ENCODE results near the gene WDR18.

Gene WDR18

DNA sequence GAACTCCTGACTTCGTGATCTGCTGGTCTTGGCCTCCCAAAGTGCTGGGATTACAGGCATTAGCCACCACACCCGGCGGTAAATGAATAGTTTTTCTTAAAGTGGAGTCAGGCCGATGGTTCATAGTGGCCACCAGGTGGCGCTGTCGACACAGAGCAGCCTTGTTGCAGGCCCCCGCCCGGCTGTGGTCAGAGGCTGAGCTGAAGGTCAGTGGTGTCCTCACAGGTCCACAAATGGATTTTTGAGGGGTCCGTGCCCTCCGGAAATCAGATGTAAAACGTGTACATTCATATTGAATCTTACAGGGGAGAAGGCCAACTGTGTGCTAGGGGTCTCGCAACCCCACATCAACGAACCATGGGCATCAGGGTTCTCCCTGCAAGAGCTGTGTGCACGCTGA is 13.4 kb upstream of the WDR18 start:
- DNase-seq: no peak

DNA sequence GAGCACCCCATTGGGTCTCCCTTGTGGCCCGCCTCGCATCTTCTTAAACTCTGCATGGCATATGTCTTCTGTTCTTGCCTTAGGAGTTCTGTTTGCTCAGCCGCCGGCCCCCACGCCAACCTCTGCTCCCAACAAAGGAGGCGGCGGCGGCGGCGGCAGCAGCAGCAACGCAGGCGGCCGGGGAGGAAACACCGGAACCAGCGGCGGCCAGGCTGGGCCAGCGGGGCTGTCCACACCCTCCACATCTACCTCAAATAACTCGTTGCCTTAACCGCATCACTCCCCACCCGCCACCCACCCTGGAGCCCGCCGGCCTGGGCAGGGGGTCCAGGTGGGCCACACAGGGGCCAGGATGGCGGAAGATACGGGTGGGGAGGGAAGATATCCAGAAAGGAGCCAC is 12.3 kb upstream of the WDR18 start:
- DNase-seq: no peak

DNA sequence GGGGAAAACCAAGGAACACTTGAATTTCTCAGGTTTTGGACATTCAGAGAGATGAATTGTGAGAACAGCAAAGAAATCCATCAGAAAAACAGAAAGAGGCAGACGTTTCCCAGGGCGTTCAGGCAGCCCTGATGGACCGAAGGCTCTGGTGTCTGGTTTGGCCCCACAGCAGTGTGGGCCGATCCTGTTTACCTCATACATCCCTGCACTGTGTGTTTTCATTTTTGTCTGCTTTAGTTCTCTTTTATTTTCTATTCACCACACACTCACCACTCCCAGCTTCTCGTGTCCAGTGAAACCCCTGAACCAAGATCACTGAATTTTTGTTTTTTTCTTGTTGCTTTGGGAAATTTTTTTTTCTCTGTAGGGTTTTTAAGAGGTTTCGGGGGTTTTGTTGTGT is 11.9 kb upstream of the WDR18 start:
- DNase-seq: no peak

DNA sequence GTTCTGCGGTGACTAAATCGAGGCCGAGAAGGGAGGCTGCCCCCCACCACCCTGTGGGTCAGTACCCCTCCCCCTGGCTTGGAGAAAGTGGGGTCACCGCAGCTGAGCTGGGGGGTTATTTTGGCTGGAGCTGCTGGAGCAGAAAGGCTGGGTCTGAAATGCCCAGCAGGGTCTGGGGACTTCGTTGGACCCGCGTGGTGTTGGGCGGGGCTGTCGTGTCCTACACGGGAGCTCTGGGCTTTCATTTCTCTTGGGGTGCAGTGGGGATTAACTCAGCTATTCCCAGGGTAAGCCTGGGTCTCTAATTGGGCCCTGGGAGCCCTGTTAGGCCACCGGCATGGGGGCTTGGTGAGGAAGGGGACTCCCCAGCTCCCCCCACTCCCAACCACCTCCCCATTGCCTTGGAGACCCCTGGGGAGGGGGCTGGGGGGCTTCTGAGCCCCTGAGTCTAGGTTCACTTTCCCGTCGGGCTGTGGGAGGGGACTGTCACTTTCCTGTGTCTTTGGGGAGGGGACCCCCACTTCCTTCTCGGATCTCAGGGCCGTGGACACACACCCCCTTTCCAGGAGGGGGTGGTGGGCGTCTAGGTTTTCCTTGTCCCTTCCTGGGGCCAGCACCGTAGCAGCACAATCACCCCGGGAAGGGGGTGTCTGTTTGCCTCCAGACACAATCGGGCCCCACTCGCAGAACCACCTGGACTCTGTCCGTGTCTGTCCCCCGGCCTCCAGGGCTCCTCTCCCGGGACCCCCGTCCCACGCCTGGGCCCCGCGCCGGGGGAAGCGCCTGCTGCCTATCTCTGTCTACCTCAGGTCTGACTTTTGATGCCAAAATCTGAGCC is 10.2 kb upstream of the WDR18 start:
- DNase-seq: no peak

DNA sequence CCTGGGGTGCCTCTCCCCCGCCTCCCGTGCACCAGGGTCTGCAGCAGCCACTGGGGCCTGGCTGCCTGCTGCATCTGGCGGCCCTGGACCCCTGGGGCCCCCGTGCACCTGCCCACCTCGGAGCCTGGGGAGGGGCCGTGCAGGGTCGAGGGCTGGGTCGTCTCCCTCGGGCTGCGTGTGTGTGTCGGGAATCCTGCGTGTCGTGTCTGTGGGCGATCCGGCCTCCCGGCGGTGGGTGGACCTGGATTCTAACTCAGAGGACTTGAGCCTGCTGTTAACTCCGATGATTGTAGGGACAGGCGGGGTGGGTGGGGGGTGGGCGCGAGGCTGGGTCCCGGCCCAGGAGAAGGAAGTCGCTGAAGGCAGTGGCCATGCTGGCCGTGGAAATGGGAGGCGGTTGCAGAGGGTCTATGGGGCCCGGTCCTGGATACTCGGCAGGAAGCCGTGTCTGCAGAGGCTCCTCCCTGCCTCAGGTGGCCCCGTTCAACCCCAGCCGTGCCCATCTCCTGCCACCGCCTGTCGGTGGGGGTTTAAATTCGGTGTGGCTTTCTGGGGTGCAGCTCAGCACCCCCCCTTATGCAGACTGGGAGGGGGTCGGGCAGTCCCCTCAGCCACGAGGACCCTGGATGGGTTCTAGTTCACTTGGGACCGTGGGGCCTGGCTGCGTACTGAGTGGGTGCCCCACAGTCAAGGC is 9.4 kb upstream of the WDR18 start:
- no peak for DNase-seq

DNA sequence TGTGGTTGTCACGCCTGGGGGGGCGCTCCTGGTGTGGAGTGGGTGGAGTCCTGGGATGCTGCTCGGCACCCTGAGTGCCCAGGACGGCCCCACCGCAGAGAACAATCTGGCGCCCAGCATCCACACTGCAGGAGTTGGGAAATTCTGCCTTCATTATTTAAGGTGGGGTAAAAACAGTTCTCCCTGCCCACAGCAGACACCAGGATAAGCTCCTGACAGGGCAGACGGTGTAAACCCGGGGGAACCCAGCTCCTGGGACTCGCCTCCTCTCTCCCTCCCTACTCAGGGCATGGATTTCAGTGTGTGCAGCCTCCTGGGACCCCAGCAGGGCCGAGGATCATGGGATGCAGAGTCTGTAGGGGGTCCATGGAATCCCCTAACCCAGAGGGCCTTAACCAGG is 7.7 kb upstream of the WDR18 start:
- no peak for DNase-seq

DNA sequence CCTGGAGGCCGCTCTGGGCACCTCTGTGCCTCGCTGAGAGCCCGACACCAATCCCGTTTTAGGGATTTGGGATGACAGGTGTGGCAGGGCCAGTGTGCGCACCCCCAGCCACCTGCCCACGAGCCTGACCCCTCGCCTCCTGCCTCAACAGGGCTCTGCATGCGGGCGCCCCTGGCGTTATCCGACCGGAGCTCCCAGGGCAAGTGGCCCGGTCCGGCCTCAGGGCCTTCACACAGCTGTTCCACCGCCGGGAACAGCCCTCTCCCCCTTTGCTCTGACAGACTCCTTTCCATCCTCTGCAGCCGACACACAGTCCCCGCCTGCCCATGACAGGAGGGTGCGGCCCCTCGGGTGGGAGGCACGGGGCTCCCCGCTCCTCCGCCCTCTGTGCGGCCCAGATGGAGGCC is 7.1 kb upstream of the WDR18 start:
- no peak for DNase-seq

DNA sequence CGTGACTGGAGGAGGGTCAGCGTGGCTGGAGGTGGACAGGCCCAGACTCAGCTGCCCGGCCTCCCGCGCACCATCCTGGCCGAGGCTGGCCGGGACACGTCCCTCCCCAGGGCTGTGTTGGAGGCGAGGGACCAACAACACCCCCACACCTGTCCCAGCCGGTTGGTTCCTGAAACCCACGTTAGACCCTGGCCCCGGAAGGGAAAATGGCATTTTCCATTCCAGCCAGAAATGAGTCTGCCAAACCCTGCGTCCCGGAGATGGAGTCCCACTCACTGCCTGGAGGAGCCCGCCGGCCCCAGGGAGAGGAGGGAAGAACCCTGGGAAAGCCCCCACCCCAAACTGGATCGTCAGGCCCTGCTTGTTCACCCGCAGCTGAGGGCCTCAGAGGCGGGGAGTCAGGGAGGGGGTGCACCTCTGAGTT is 4.8 kb upstream of the WDR18 start:
- no peak for DNase-seq

DNA sequence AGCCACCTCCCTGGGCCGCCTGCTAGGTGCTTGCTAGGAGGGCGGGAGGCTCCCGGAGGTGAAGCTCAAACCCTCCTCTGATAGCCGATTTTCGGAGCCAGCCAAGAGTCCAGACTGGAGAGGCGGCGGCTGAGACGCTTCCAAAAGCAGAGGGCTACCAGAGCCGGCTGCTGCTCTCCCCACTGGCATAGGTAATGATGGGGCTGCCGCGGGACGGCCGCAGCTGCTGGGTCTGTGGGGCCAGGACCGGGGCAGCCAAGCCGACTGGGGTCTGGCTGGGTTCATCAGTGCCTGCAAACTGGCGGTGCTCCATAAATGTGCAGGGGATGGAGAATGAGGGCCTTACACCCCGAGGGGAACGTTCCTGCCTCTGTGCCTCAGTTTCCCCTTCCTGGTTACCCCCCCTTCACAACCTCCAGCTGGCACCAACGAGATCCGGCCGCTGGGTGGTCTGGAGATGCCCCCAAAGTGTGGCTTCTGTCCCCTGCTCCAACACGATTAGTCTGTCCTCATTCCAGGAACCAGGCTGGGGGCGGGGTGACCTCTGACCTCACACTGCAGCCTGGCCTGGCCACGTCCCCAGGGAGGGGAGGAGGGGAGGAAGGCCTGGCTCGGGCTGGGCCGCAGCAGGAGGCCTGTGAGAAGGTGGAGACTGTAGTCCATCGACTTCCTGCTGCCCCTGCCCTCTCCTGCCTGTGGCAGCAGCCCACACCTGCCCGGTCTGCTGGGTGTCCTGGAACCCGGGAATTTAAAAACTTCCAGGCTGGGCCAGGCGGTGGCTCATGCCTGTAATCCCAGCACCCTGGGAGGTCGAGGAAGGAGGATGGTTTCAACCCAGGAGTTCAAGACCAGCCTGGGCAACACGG is 3.8 kb upstream of the WDR18 start:
- DNase-seq: no peak

DNA sequence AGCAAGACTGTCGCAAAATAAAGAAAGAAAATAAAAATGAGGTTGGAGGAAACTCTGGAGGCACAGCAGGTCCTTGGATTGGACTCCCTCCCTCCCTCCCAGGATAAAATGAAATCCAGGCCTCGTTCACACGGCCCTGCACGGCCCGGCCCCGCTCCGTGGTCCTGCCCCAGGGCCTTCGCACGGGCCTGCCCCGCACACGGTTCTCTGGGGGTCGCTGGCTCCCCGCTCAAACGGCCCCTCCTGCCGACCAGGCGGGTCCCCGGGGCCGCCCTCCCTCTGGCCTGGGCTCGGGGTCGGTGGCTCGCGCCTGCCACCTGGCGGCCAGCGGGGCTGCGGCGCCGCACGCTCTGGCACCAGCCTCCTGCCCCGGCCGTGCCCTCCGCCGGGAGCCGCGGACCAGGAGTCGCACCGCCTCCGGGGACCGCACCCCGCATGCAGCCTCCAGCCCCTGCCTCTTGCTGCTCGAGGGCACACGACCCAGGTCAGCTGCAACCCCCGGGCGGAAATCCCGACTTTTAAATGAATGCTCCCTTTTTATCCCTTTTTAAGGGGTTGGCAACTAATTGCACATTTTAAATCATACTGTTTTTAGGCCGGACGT is 1.5 kb upstream of the WDR18 start:
- peak; percentile 32 for DNase-seq

DNA sequence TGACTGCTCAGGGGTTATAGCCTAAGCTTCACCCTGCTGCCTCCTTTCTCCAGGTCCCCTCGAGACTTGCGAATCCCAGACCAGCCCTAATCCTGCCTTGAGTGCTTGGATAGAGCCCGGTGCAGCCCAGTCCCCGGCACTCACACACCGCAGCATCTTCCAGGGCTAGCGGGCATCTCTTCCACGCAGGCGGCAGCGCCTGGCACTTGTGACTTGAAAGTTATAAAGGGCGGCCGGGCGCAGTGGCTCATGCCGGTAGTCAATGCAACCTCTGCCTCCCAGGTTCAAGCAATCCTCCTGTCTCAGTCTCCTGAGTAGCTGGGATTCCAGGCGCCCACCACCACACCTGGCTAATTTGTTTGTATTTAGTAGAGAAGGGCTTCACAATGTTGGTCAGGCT is 1.9 kb downstream of the WDR18 start:
- DNase-seq: no peak

DNA sequence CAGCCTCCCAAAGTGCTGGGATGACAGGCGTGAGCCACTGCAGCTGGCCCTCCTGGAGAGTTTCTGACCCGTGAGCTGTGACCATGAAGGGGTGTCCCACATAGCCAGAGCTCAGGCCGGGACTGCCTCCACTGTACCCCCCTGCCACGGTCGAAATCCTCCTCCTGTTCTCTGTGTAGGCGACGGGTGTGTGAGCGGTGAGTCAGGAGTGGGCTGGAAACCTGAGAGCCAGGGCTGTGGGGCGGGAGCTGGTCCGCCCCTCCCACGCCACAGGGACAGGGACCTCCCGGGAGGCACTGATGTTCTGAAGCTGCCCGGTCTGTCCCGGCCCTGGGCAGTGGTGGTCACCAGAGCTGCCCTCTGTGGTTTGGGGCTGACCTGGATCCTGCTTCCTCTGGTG is 3.9 kb downstream of the WDR18 start:
- no peak for DNase-seq

DNA sequence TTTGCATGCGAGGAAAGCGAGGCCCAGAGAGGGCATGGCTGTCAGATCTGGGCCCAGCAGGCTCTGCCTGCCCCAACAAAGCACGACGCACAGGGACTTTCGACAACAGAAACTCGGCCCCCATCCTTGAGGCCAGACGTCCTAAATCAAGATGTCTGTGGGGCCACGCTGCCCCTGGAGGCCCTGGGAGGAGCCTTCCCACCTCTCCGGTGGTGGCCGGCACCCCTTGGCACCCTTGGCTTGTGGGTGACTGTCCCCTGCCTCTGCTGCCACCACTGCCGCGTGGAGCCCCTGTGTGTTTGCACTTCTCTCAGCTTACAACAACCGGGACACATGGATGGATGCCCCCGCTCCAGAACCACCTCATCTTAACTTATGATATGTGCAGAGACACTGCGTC is 4.4 kb downstream of the WDR18 start:
- DNase-seq: no peak

DNA sequence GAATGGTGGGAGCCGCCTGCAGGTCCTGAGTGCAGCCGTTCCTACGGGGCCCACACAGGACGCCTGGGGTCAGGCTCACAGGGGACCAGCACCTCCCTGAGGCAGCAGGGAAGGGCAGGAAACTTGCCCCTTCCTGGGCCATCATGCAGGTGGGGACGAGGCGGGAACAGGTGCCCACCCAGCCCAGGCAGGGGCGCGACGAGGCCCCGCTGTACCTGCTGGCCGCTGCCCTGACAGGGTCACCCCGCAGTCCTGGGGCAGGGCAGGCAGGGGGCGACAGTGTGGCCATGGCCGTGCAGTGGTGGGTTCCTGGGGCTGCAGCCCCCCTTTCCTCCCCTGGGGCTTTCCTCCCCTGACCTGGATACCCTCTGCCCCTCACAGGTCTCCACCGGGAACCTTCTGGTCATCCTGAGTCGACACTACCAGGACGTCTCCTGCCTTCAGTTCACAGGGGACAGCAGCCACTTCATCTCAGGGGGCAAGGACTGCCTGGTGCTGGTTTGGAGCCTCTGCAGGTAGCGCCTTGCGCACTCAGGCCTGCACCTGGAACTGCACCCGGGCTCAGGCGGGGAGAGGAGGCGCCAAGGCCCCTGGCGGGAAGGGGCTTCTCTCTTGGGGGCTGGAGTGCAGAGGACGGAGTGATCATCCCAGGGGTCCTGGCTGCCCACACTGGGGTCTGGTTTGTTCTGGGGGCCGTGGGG is 5.4 kb downstream of the WDR18 start:
- DNase-seq: no peak

DNA sequence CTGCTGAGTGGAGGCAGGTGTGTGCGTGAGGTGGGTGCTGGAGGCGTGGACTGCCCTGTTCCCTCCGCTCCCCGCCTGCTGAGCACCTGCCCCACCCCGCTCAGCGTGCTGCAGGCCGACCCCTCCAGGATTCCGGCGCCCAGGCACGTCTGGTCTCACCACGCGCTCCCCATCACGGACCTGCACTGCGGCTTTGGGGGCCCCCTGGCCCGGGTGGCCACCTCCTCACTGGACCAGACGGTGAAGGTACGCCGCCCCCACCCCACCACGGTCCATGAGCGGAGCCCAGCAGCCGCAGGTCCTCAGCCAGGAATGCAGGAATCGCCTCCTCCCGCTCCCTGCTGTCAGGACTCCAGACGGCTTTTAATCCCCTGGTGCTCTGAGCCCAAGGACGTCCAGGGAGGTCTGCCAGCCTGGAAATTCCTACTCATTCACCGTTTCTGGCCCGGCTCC is 6.0 kb downstream of the WDR18 start:
- no peak for DNase-seq

DNA sequence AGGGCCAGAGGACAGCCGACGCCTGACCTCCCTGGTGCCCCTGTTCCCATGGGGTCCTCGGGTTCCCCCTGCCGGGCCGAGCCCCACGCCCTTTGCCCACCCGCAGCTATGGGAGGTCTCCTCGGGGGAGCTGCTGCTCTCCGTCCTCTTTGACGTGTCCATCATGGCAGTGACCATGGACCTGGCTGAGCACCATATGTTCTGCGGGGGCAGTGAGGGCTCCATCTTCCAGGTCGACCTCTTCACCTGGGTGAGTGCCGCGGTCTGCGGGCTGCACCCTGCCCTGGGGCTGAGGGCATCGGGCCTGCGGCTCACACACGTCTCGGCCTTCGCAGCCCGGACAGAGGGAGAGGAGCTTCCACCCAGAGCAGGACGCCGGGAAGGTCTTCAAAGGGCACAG is 6.6 kb downstream of the WDR18 start:
- no peak for DNase-seq

DNA sequence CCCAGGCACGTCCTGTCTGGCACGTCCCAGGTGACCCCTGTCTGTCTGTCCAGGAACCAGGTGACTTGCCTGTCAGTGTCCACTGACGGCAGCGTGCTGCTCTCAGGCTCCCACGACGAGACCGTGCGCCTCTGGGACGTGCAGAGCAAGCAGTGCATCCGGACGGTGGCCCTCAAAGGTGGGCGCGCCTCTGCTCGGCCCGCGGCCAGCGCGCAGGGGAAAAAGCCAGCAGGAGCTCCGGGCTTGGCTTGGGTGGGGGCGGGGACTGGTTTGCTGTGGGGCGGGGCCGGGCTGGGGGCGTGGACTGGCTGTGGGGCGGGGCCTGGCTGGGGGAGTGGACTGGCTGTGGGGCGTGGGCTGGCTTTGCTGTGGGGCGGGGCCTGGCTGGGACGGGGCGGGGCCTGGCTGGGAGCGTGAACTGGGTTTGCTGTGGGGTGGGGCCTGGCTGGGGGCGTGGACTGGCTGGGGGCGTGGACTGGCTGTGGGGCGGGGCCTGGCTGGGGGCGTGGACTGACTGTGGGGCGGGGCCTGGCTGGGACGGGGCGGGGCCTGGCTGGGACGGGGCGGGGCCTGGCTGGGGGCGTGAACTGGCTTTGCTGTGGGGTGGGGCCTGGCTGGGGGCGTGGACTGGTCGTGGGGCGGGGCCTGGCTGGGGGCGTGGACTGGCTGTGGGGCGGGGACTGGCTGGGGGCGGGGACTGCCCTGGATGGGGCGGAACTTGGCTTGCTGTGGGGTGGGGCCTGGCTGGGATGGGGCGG is 7.2 kb downstream of the WDR18 start:
- DNase-seq: no peak

DNA sequence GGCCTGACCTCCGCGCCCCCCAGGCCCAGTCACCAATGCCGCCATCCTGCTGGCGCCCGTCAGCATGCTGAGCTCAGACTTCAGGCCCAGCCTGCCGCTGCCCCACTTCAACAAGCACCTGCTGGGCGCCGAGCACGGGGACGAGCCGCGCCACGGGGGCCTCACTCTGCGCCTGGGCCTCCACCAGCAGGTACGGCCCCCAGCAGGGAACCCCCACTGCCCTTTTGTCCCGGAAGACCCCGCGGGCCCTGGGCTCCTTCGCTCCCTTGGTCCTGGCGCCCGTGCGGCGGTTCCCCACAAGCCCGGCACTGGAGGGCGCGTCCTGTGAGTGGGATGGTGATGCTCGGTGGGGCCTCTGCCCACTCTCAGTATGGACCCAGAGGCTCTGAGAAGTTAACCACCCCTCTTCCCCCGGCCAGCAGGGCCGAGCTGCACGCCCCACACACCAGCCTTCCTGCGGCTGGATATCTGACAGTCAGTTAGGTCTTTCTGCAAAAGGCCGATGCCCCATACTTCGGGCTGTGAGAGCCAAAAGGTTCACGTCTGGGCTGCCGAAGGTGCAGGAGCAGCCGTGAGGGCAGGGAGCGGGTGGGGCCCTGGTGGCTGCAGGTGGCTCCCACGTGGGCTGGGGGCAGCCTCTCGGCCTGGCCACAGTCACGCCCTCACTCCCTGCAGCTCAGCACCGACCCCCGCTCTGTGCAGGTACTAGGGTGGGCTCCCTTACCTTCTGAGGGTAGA is 8.0 kb downstream of the WDR18 start:
- DNase-seq: no peak

DNA sequence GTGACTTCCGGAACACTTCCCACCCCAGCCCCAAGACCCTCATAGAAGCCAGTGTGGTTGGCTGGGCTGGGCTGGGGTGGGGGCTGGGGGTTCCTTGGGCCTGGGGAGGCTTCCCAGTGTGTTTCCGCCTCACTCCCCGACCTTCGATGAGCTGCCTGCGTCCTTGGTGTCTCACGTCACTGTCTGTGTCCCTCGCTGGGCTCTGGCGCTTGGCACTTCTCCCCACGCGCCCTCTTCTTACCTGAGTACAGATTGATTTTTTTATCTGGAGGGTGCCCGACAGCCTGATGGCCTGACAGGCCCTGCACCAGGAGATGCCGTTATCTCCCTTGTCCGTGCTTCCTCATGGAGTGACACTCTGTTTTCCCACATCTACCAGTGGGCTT is 8.5 kb downstream of the WDR18 start:
- DNase-seq: no peak

DNA sequence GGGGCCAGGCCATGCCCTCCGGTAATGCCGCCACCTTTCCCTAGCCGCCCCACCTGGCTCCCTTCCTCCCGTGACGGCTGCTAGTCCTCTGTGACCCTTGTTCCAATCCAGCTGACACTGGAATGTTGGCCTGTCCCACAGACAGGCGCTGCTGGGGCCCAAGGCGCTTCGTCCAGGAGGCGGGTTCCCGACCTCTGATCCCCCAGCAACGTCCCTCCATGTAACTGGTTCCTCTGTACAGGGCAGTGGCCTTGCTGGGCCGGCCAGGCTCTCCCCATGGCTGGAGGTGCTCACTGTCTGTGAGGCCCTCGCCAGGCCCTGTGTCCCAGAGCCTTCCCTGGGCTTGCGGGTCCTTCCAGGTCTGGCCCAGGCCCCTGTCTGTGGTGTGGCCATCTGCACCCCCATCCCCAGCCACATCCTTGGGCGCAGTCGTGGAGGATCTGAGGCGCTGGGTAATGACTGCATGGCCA is 9.3 kb downstream of the WDR18 start:
- DNase-seq: no peak

All from NCI-H1417 treated with DMSO at 0.1 percent for 48 hours (cell line).